ENCODE measurements around the gene LZIC. TPM values are rescaled to one million over a fixed set of nuclear protein-coding genes. Genes with fewer than 3 reads are reported as not detected.

LZIC gene
- total and polyA plus RNA-seq, 9 of the 15 experiments (the other 6 are each of a cell fraction or from before 2014, with no cell fraction given): 32.9 to 109 (median 61.7) TPM

DNA sequence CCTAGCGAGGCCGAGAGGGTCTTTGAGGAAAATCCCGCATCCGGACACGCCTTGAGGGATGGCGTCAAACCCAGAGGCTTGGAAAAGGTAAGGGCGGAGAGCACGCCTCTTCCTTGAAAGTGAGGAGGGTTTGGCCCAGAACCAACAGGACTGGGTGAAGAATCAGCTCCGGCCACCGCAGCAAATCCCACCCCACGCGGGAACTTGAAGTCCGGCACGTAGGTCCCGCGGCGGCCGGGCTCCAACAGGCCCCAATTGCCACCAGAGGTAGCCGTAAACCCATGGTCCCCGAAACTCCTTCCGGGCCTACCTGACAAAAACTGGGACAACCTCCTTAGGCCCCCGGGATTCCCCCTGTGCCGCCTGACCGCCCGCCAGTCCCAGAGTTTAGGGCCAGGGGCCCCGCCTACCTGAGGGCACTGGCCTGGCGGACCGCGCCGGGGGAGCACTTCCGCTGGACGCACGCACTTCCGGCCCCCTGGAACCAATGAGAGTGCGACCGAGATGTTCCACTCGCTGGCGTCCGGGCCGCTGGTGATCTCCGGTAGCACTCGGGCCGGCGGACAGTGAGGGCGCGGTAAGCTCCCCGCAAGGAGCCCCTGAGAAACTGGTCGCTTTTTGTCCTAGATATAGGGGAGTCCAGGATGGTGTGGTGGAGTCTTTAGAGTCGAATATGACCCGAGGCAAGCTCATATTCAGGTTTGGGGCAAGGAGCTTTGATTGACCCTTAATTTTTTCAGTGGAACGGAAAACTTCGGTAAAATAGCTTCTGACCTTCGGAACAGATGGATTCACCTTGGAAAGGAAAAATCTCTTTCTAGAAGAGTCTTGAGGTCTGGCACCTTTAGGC, at the start of gene LZIC, which contains the start of gene NMNAT1 (continued):
- TF ChIP-seq BCLAF1 (IDR thresholded peaks at IDR 0.05; ENCODE audit: borderline replicate concordance in 1 of 2, control insufficient read depth in 1 of 2, low read depth in 2 of 2, low read length in 1 of 2): peak in 1 of 2 experiments; percentile 97; a peak in 2 of 4 replicates
- peak; percentile 91 for TF ChIP-seq FIP1L1 (IDR thresholded peaks at IDR 0.05; ENCODE audit: low read depth, low read length, poor library complexity, severe bottlenecking)
- peak; percentile 73; the same call in 1 of the 2 replicates for TF ChIP-seq TGIF2 (CRISPR knock-in tag; IDR thresholded peaks at IDR 0.05)
- TF ChIP-seq TFE3 (CRISPR knock-in tag; IDR thresholded peaks at IDR 0.05): no peak
- peak; percentile 89 to 97 for TF ChIP-seq MNT (conservative IDR thresholded peaks at IDR 0.05)
- TF ChIP-seq SIRT6 (IDR thresholded peaks at IDR 0.05; ENCODE audit: low read depth, low read length): no peak
- TF ChIP-seq FOXA3 (CRISPR knock-in tag; conservative IDR thresholded peaks at IDR 0.05 in 1 of 2, IDR thresholded peaks at IDR 0.05 in 1 of 2): no peak; a peak in 1 of 4 replicates
- TF ChIP-seq, protein P1, sequence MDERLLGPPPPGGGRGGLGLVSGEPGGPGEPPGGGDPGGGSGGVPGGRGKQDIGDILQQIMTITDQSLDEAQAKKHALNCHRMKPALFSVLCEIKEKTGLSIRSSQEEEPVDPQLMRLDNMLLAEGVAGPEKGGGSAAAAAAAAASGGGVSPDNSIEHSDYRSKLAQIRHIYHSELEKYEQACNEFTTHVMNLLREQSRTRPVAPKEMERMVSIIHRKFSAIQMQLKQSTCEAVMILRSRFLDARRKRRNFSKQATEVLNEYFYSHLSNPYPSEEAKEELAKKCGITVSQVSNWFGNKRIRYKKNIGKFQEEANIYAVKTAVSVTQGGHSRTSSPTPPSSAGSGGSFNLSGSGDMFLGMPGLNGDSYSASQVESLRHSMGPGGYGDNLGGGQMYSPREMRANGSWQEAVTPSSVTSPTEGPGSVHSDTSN (CRISPR knock-in tag; IDR thresholded peaks at IDR 0.05; ENCODE audit: low read depth): no peak
- TF ChIP-seq, protein P1 (tag; conservative IDR thresholded peaks at IDR 0.05; ENCODE audit: low read depth): no peak
- no peak for TF ChIP-seq ZNF655 (CRISPR knock-in tag; IDR thresholded peaks at IDR 0.05)
- TF ChIP-seq THRA (IDR thresholded peaks at IDR 0.05): no peak
- no peak for TF ChIP-seq TEAD2 (tag; IDR thresholded peaks at IDR 0.05)

All from K562 (cell line).